Small intestine (tissue), 7 donors: ENCODE results near the gene TRPM3. TPM values are rescaled to one million over a fixed set of nuclear protein-coding genes. Genes with fewer than 3 reads are reported as not detected.

Experiments used
- DNase-seq, 2 donors: peaks; one replicate each; pipeline versions ENCODE4 v3.0.0 to v3.0.0-alpha.2; 2013
- FAIRE-seq: peaks from 2 replicates; lab custom pipeline; 2012; peaks lifted over from hg19 to GRCh38; lab: Jason Lieb, UNC
- H3K27ac ChIP-seq, 3 donors: one replicate each; pipeline ENCODE4 v1.5.1; 2013; ENCODE audit warnings: low read length in 2 of 3, mild to moderate bottlenecking in 2 of 3, control low read depth in 1 of 3, inconsistent platforms in 1 of 3, low read depth in 1 of 3, moderate library complexity in 1 of 3
- H3K27me3 ChIP-seq, 3 donors: one replicate each; pipeline ENCODE4 v1.6.1; 2013; ENCODE audit warnings: low read length in 3 of 3, inconsistent platforms in 1 of 3; ENCODE audit not compliant: control insufficient read depth in 3 of 3, insufficient read depth in 3 of 3
- H3K36me3 ChIP-seq, 3 donors: one replicate each; pipeline ENCODE4 v1.6.1; 2013; ENCODE audit warnings: low read length in 3 of 3, inconsistent platforms in 1 of 3, low read depth in 1 of 3, mild to moderate bottlenecking in 1 of 3, moderate library complexity in 1 of 3; ENCODE audit not compliant: control insufficient read depth in 3 of 3, insufficient read depth in 2 of 3
- H3K4me1 ChIP-seq, 3 donors: one replicate each; pipeline ENCODE4 v1.6.1; 2013; ENCODE audit warnings: low read length in 2 of 3, inconsistent platforms in 1 of 3, low read depth in 1 of 3, mild to moderate bottlenecking in 1 of 3, moderate library complexity in 1 of 3; ENCODE audit not compliant: control insufficient read depth in 3 of 3, insufficient read depth in 2 of 3
- H3K4me3 ChIP-seq, 3 donors: one replicate each; pipeline ENCODE4 v1.5.1; 2013; ENCODE audit warnings: low read length in 3 of 3, control low read depth in 1 of 3, inconsistent platforms in 1 of 3, low read depth in 1 of 3, mild to moderate bottlenecking in 1 of 3, moderate library complexity in 1 of 3
- H3K9me3 ChIP-seq, 2 donors: one replicate each; pipeline ENCODE4 v1.6.1; 2013; ENCODE audit warnings: low read depth in 1 of 2, low read length in 1 of 2; ENCODE audit not compliant: control insufficient read depth in 2 of 2, insufficient read depth in 1 of 2
- WGBS, 3 donors: extraction: QIAGEN DNeasy Blood & Tissue Kit; methylation state at CpG; one replicate each; pipeline ENCODE4 v1.1.7; 2013; 5-methylcytosine and 5-hydroxymethylcytosine counted together
- polyA plus RNA-seq, 4 donors: library from polyadenylated mRNA; stranded (reverse) in 3 of 4; unstranded in 1 of 4; fragments of 200-250 nt in 3 of 4; fragments of 120-200 nt in 1 of 4; gene quantifications; one replicate each; pipeline versions ENCODE4 v1.2.1 to v1.2.3, GENCODE V29; 2013
- donor health status: healthy with polysubstance abuse.
- donor health status: control.
- donor health status: control.
- donor health status: Bipolar disorder and iron deficiency.
- donor health status: healthy.

Gene TRPM3
- polyA plus RNA-seq, 4 donors: 0.15 to 2.5 (median 0.78) TPM

- H3K4me3 ChIP-seq: no peak overlapping the region
- FAIRE-seq (no peak), DNase-seq (no peak)
- H3K36me3 ChIP-seq: no peaks in the 10 kb centered on the region
- H3K27me3 ChIP-seq: no peaks in the 10 kb centered on the region
- H3K9me3 ChIP-seq: no peaks in the 10 kb centered on the region
- H3K4me1 ChIP-seq: no peaks in the 10 kb centered on the region
- H3K27ac ChIP-seq: peak overlapping the region in 1 of 3 donors; percentile 7
- 58 to 91% (median 79%) methylated on average over 4 of the region's 4 CpGs for WGBS, 3 donors
These were observed 506.5 kb downstream of the TRPM3 start for GRCh38 chr9:70614786-70615463.

- no peaks in the 10 kb centered on the region for H3K9me3 ChIP-seq
- DNase-seq: no peak
- no peaks in the 10 kb centered on the region for H3K36me3 ChIP-seq
- no peak overlapping the region for H3K27ac ChIP-seq
- WGBS, 3 donors: 72 to 89% (median 79%) methylated on average over 4 of the region's 4 CpGs
- H3K27me3 ChIP-seq: no peaks in the 10 kb centered on the region
- no peaks in the 10 kb centered on the region for H3K4me1 ChIP-seq
- no peak for FAIRE-seq
- no peak overlapping the region for H3K4me3 ChIP-seq
These were observed 508.2 kb downstream of the TRPM3 start for GRCh38 chr9:70613024-70613768.

GRCh38 chr9:70610287-70610644 is 511.2 kb downstream of the TRPM3 start:
- no peak overlapping the region for H3K27ac ChIP-seq
- no peaks in the 10 kb centered on the region for H3K27me3 ChIP-seq
- H3K4me3 ChIP-seq: no peak overlapping the region
- H3K36me3 ChIP-seq: no peaks in the 10 kb centered on the region
- no peaks in the 10 kb centered on the region for H3K4me1 ChIP-seq
- DNase-seq: no peak
- FAIRE-seq: no peak
- no peaks in the 10 kb centered on the region for H3K9me3 ChIP-seq
- 85 to 95% (median 89%) methylated on average over 5 of the region's 5 CpGs for WGBS, 3 donors

GRCh38 chr9:70609542-70610286 is 511.7 kb downstream of the TRPM3 start:
- Histone ChIP-seq H3K9me3 (no peaks in the 10 kb centered on the region), H3K4me1 (no peaks in the 10 kb centered on the region), H3K27ac (no peak overlapping the region), H3K4me3 (no peak overlapping the region), H3K27me3 (no peaks in the 10 kb centered on the region), H3K36me3 (no peaks in the 10 kb centered on the region)
- 52 to 62% (median 52%) methylated on average over 6 of the region's 6 CpGs for WGBS, 3 donors
- FAIRE-seq (no peak), DNase-seq (no peak)

- no peaks in the 10 kb centered on the region for H3K27me3 ChIP-seq
- 77 to 82% (median 80%) methylated on average over 2 of the region's 2 CpGs for WGBS, 3 donors
- no peaks in the 10 kb centered on the region for H3K36me3 ChIP-seq
- H3K27ac ChIP-seq: no peak overlapping the region
- no peaks in the 10 kb centered on the region for H3K9me3 ChIP-seq
- H3K4me1 ChIP-seq: no peaks in the 10 kb centered on the region
- no peak overlapping the region for H3K4me3 ChIP-seq
- DNase-seq: no peak
- FAIRE-seq: no peak
These were observed 512.4 kb downstream of the TRPM3 start for GRCh38 chr9:70609011-70609410.

GRCh38 chr9:70607926-70608325 is 513.5 kb downstream of the TRPM3 start:
- FAIRE-seq (no peak), DNase-seq (no peak)
- Histone ChIP-seq H3K27me3 (no peaks in the 10 kb centered on the region), H3K4me1 (no peaks in the 10 kb centered on the region), H3K9me3 (no peaks in the 10 kb centered on the region), H3K27ac (no peak overlapping the region), H3K4me3 (no peak overlapping the region), H3K36me3 (no peaks in the 10 kb centered on the region)
- 61 to 75% (median 67%) methylated on average over 9 of the region's 9 CpGs for WGBS, 3 donors

GRCh38 chr9:70607329-70607728 is 514.1 kb downstream of the TRPM3 start:
- FAIRE-seq: no peak

GRCh38 chr9:70603020-70603411 is 518.4 kb downstream of the TRPM3 start:
- H3K4me1 ChIP-seq: peaks cover 0 to 11% (median 0%) of the 10 kb centered on the region in 3 donors
- 81 to 89% (median 84%) methylated on average over 6 of the region's 6 CpGs for WGBS, 3 donors
- H3K27me3 ChIP-seq: peaks cover 0 to 4% (median 0%) of the 10 kb centered on the region in 3 donors
- no peak overlapping the region for H3K27ac ChIP-seq
- DNase-seq (no peak), FAIRE-seq (no peak)
- H3K9me3 ChIP-seq: no peaks in the 10 kb centered on the region
- no peak overlapping the region for H3K4me3 ChIP-seq
- no peaks in the 10 kb centered on the region for H3K36me3 ChIP-seq

More at GRCh38 chr9:70607329-70607728, 514.1 kb downstream of the TRPM3 start:
- DNase-seq: no peak
- 81 to 88% (median 87%) methylated on average over 5 of the region's 5 CpGs for WGBS, 3 donors
- no peaks in the 10 kb centered on the region for H3K9me3 ChIP-seq
- no peak overlapping the region for H3K27ac ChIP-seq
- no peaks in the 10 kb centered on the region for H3K36me3 ChIP-seq
- no peak overlapping the region for H3K4me3 ChIP-seq
- H3K27me3 ChIP-seq: no peaks in the 10 kb centered on the region
- H3K4me1 ChIP-seq: peaks cover 0 to under 1% (median 0%) of the 10 kb centered on the region in 3 donors
